OCI-LY7 (cell line): Measurements from ENCODE around the gene PC.

Experiments
- EZH2phosphoT487 ChIP-seq: fragments of 200-600 bp; sonication (generic); IDR thresholded peaks from 2 replicates; pipeline ENCODE4 v1.6.1; 2018; ENCODE audit warnings: low read depth, borderline replicate concordance, mild to moderate bottlenecking, mixed run types, antibody characterized with exemption, low read length, moderate library complexity, mixed read lengths
- TF ChIP-seq, protein P1 (sequence below): fragments of 200-600 bp; sonication (generic); conservative IDR thresholded peaks from 2 replicates; pipeline ENCODE4 v1.5.1; 2014; ENCODE audit warnings: mild to moderate bottlenecking, antibody characterized with exemption, low read length, moderate library complexity, mixed read lengths

DNA sequence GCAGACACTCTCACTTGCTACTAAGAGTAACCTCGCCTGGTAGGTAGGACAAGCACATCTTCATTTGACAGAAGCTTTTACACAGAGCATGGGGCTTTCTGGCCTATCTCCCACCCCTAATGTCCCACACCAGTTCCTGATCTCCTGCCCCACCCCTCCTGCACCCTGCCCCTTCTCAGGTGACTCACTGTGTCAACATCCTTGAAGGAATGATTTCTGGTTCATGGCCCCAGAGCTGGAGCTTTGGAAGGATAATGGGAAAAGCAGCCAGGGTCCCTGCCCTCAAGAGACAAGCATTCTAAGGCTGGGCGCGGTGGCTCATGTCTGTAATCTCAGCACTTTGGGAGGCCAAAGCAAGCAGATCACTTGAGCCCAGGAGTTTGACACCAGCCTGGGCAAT, 54.1 kb downstream of the PC start:
- TF ChIP-seq, protein P1, sequence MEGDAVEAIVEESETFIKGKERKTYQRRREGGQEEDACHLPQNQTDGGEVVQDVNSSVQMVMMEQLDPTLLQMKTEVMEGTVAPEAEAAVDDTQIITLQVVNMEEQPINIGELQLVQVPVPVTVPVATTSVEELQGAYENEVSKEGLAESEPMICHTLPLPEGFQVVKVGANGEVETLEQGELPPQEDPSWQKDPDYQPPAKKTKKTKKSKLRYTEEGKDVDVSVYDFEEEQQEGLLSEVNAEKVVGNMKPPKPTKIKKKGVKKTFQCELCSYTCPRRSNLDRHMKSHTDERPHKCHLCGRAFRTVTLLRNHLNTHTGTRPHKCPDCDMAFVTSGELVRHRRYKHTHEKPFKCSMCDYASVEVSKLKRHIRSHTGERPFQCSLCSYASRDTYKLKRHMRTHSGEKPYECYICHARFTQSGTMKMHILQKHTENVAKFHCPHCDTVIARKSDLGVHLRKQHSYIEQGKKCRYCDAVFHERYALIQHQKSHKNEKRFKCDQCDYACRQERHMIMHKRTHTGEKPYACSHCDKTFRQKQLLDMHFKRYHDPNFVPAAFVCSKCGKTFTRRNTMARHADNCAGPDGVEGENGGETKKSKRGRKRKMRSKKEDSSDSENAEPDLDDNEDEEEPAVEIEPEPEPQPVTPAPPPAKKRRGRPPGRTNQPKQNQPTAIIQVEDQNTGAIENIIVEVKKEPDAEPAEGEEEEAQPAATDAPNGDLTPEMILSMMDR = no peak
- TF ChIP-seq EZH2phosphoT487 = no peak
